Stimulated activated CD4-positive, alpha-beta T cell treated with anti-CD3 and anti-CD28 coated beads, Interleukin-1b, Interleukin-23, amount 100 ng/mL, for 4 hours (primary cell): Measurements from ENCODE around the gene MAPT.

Experiments
- DNase-seq, 2 donors: peaks; one replicate each; pipeline ENCODE4 v3.0.0-alpha.2; 2020; ENCODE audit warnings: low read depth in 2 of 2

Gene MAPT

DNA sequence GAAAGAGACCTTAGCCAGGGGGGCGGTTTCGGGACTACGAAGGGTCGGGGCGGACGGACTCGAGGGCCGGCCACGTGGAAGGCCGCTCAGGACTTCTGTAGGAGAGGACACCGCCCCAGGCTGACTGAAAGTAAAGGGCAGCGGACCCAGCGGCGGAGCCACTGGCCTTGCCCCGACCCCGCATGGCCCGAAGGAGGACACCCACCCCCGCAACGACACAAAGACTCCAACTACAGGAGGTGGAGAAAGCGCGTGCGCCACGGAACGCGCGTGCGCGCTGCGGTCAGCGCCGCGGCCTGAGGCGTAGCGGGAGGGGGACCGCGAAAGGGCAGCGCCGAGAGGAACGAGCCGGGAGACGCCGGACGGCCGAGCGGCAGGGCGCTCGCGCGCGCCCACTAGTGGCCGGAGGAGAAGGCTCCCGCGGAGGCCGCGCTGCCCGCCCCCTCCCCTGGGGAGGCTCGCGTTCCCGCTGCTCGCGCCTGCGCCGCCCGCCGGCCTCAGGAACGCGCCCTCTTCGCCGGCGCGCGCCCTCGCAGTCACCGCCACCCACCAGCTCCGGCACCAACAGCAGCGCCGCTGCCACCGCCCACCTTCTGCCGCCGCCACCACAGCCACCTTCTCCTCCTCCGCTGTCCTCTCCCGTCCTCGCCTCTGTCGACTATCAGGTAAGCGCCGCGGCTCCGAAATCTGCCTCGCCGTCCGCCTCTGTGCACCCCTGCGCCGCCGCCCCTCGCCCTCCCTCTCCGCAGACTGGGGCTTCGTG is at the start of gene MAPT:
Gene MAPT, plus strand, starts transcription at position 533 of the 763 bp plus-strand sequence. CDS start 67,784 bp downstream, outside the sequence.
- peak; percentile 69 to 78 for DNase-seq

DNA sequence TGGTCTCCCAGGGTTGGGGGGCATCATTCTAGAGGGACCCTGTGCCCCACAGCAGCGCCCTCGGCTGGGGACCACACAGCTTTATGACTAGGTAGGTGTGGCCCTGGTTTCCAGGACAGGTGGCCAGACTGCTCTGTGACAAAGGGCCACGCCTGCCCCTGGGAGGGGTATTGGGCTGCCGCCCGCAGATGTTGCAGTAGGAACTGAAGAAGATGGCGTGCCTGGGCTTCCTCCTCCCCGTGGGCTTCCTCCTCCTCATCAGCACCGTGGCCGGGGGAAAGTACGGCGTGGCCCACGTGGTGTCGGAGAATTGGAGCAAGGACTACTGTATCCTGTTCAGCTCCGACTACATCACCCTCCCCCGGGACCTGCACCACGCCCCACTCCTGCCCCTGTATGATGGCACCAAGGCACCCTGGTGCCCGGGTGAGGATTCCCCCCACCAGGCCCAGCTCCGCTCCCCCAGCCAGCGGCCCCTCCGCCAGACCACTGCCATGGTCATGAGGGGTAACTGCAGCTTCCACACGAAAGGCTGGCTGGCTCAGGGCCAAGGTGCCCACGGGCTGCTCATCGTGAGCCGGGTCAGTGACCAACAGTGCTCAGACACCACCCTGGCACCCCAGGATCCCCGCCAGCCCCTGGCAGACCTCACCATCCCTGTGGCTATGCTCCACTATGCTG is 49.5 kb upstream of the MAPT start, which contains the start of gene SPPL2C:
Gene SPPL2C, plus strand, starts transcription at position 187 of the 681 bp plus-strand sequence. Its CDS starts 26 bp downstream, at position 213.
- DNase-seq, result no peak

DNA sequence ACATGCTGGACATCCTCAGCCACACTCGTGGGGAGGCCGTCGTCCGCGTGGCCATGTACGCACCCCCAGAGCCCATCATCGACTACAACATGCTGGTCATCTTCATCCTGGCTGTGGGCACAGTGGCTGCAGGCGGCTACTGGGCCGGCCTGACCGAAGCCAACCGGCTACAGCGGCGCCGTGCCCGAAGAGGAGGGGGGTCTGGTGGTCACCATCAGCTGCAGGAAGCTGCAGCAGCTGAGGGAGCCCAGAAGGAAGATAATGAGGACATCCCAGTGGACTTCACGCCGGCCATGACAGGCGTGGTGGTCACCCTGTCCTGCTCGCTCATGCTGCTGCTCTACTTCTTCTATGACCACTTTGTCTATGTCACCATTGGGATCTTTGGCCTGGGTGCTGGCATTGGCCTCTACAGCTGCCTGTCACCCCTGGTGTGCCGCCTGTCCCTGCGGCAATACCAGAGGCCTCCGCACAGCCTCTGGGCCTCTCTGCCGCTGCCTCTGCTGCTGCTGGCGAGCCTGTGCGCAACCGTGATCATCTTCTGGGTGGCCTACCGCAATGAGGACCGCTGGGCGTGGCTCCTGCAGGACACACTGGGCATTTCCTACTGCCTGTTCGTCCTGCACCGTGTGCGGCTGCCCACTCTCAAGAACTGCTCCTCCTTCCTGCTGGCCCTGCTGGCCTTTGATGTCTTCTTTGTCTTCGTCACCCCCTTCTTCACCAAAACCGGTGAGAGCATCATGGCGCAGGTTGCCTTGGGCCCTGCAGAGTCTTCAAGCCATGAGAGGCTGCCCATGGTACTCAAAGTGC is 48.8 kb upstream of the MAPT start:
- DNase-seq, result no peak

DNA sequence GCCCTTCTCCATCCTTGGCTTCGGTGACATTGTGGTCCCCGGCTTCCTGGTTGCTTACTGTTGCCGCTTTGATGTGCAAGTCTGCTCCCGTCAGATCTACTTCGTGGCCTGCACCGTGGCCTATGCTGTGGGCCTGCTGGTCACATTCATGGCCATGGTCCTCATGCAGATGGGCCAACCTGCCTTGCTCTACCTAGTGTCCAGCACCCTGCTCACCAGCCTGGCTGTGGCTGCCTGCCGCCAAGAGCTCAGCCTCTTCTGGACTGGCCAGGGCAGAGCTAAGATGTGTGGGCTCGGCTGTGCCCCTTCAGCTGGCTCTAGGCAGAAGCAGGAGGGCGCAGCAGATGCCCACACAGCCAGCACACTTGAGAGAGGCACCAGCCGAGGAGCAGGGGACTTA is 48.1 kb upstream of the MAPT start:
- no peak for DNase-seq

DNA sequence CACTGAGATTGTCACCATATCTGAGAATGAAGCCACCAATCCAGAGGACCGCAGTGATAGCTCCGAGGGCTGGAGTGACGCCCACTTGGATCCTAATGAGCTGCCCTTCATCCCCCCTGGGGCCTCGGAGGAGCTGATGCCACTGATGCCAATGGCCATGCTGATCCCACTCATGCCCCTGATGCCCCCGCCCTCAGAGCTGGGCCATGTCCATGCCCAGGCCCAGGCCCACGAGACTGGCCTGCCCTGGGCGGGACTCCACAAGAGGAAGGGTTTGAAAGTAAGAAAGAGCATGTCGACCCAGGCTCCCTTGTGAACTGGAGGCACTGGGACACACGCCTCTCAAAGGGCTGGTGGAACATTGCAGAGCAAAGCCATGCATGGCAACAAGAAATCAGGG is 47.7 kb upstream of the MAPT start:
- DNase-seq, result no peak

DNA sequence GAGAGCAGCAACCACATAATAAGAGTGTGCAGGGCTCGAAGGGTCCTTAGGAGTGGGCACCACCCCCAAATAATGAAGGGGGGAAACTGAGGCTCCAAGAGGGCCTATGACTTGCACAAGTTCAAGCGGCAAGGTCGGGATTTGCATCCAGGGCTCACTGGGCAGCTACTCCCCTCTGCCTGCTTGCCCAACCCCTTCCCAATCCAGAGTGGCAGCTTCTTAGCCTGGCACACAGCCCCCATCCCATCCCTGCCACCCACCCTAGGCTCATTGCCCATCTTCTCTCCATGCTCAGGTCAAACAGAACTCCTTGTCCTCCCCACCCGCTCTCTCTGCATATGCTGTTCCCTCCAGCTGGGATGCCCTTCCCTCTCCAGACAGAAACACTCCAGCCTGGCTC is 47.3 kb upstream of the MAPT start:
- no peak for DNase-seq

DNA sequence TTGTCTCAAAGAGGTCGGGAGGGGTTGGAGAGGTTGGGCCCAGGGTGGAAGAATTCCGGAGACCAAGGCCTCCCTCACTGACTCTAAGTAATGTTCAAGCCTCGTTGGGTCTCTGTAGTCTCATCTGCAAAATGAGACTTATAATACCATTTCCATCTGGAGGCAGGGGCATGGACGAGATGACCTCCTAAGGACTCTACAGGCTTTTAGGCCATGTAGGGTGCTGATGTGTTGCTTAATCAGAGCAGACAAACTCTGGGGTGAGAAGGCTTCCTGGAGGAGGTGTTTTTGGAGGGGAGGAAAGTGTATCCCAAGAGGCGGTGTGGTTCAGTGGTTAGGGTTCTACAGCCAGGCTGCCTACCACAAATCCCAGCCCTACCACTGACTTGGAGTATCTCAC is 46.6 kb upstream of the MAPT start:
- no peak for DNase-seq

DNA sequence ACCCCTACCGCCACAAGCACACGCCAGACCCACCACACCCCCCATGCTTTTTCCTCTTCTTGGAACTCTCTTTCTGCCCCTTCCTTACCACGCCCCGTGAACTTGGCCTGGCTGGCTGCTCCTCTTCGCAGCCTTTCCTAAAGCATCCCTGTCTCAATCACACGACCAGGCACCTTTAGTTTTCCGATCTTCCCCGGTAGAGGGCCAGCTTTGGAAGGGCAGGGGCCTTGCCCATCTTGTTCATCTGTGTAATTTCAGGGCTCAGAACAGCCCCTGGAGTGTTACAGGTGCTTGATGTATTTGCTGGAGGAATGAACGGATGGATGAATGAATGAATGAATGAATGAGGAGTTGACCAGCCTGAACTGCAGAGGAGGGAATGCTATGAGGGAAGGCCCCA is 45.9 kb upstream of the MAPT start:
- no peak for DNase-seq

DNA sequence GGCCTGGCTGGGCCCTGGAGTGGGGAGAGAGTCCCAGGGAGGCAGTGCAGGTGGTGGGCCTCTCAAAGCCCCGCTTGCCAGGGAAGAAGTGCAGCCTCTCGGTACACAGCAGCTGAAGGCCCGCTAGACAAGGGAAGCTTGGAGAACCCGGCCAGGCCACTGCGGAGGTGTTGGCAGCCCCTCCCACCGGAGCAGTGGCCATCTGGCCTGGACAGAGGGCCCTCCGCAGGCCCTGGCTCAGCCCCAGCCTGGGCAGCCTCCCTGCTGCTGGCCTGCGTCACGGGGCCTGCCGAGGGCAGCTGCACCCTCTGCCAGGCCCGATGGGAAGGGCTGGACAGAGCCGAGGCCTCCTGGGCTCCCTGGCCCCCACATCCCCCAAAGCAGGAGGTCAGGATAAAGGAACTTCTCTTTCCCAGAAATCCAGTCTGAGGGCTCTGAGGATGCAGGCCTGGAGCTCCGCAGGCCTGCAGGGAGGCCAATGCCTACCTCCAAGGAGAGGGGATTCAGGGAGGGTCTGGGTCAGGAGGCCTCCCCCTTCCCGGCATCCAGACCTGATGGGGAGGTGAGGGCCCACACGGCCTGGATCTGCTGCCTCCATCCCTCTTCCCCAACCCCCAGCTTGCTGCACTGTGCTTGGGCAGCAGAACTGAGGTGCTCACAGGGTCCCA is 45.4 kb upstream of the MAPT start:
- DNase-seq, result no peak

DNA sequence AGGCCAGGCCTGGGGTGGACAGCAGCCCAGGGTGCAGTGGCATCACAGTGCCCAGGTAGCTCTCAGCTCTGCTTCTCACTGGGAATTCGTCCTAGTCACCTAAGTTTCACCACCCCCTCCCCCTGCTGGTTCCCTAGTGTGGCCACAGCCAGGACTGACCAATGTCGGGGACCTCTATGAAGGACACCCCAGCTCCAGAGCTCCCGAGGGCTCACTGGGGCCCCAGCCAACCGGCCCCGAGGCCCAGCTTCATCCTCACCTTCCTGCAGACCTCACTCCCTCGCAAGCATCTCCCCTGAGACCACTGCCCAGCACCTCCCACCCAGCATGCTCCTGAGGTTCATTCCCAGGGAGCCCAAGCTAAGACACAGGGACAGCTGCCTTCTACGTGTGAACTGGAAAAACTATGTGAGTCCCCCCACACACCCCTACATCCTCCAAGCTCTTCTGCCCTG is 44.8 kb upstream of the MAPT start:
- no peak for DNase-seq

DNA sequence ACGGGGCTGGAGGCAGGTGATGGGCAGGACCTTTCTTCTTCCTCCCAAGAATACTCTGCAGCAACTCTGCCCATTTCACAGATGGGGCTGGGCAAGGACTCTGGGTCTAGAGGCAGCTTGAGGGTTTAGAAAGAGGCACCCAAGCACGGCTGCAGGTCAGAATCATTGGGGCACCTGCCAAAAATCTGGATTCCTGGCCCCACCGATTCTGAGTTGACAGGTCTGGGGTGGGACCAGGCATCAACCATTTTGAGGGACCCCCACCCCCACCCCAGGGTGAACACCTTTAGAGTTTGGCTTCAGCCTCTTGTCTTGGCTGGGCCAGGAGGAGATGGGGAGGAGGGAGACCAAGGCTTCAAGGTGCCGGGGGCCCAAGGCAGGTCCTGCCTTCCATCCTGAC is 44.3 kb upstream of the MAPT start:
- no peak for DNase-seq

DNA sequence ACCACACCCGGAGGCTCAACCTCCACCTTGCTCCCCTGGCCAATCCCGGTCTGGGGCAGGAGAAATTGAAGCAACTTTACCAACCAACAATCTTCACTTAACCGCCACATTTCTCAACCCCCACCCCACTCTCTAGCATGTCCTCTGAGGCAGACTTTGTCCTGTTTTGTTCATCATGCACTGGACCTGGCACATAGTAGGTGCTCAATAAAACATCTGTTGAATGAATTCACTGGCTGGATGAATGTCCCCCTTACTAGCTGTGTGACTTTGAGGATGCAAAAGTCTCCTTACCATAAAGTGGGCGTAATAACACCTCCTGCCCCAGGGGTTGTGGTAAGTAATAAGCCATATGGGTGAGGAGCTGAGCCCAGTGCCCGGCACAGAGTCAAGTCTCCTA is 43.9 kb upstream of the MAPT start:
- DNase-seq, result no peak

DNA sequence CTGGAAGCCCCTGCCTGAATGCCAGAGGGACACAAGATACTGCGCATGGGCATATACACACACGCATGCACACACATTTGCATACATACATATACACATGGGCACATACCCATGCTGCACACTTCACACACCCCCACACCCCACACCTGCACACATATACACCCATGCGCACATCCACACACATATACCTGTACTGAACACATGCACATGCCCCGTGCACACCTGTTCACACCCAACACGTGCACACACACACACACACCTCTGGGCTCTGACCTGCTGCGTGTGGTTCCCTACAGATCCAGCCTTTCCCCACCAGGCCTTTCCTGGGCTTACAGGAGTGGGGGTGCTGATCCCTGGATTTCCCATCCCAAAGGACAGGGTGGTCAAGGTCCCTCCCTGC is 43.3 kb upstream of the MAPT start:
- DNase-seq, result no peak

DNA sequence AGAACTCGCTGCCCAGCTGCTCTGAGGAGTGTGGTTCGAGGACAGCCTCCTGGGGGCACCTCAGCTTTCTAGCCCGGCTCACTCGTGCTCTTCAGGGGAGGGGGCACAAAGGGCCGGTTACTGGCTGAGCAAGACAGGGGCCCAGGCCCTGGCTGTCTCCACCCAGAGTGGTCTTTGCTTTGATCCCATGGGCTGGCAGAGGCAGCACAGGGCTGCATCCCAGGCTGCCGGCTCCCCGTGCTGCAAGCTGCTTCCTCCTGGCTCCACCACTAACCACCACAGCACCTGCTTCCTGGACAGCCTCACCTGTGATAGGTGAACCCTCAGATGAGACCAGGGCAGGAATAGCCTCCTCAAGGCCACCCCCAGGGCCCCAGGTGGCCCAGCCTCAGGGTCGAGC is 42.9 kb upstream of the MAPT start:
- DNase-seq, result no peak

DNA sequence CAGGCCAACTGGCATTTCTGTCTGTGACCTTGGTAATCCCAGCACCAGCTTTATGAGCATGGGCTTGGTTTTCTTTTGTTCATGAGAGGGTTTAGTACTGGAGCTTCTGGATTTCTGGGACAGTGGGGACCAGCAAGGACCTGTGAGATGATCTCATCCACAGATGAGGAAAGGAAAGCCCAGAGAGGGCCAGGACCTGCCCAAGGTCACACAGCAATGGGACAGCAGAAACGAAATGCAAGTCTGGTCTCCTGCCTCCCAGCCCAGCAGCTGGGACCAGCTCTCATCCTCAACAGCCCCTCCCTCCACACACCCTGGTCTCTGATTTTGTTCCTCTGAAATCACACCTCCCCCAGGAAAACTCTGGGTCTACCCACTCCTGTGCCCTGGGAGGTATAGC is 42.5 kb upstream of the MAPT start:
- no peak for DNase-seq

DNA sequence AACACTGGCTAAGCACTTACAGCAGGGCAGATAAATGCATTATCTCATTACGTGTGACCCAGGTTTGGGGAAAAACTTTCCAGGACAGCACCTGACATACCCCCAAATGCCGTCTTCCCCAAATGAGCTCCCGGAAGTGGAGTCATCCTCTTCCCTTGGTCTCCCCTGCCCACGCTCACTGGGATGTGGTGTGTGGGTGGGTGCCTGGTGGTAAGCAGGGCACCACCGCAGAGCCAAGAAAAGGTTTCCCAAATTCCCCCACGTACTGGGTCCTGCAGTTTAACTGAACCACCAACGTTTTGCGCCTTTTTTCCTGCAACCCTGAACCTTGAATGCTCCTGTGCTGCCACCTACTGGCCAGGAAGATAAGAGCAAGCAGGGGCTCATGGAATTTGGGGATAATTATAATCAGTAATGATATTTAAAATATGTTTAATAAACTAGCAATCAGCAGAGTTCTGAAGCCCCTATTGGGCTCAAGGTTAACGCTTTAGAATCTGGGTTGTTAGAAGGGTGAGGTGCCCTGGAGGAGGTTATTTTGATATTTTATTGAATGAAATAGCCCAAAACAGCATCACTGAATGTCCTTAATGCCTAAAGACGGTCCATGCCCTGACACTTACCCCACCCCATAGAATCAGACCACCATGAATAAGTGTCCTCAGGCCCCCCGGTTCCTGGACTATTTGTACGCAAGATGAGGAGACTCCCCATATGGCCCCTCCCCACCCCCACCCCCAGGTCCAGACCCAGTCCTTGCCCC is 41.6 kb upstream of the MAPT start:
- DNase-seq, result peak; percentile 49 to 55

DNA sequence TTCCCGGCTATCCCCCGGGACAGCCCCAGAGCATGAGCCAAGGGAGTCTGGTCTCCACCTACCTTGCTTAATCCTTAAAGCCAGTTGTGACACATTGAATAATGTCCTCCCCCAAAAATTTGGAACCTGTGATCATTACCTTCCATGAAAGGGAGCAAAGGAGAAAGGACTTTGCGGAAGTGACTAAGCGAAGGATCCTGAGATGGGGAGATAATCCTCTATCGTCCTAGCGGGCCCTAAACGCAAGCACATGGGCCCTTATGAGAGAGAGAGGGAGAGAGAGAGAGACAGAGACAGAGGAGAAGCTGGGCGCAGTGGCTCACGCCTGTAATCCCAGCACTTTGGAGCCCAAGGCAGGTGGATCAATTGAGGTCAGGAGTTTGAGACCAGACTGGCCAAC is 40.1 kb upstream of the MAPT start:
- no peak for DNase-seq

DNA sequence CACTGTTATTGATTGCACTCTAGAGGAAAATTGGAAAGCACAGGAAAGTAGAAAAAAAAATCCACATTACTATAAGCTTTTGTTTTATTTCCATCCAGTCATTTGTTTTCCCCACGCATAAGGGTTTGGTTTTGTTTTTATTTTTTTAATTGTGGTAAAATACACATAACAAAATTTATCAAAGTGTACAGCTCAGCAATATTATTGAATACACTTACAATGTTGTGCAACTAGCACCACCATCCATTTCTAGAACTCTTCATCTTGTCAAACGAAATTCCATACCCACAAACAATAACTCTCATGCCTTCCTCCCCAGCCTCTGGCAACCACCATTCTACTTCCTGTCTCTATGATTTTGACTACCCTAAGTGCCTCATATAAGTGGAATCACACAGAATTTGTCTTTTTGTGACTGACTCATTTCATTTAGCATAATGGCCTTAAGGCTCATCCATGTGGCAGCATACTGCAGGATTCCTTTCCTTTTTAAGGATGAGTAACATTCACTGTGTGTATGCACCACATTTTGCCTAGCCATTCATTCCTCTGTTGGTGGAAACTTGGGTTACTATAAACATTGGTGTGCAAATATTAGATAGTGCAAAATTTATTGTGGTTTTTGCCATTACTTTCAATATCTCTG is 38.5 kb upstream of the MAPT start:
- no peak for DNase-seq

DNA sequence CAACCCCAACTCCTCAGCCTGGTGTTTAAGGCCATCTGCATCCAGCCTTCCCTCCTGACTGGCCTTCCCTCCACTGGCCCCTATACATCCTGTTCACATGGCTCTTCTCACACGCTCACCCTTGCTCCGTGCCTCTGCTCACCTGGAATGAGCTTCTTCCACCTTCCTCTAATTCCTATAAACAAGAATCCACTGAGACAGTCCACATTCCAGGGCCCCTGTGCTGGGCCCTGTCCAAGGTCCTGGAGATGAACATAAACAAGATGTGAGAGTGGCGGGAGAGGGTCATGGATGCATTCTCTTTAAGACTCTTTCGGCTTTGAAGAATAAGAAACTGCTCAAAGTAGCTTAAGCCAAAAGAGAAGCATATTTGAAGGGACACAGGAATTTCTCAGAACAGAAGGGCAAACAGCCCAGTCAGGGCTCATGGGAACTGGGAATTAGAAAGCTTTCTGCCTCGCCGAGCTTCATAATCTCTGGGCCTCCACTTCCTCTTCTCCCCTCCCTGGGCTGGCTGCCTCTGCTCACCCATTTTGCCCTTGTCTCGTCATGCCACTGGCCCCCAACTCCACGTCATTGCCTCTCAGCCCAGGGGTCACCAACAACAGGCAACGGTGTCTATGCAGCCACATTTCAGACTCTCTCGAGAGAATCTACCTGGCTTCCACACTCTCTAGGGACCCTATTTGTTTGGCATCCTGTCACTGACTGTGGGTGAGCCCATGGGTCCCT is 36.2 kb upstream of the MAPT start:
- DNase-seq, result no peak

DNA sequence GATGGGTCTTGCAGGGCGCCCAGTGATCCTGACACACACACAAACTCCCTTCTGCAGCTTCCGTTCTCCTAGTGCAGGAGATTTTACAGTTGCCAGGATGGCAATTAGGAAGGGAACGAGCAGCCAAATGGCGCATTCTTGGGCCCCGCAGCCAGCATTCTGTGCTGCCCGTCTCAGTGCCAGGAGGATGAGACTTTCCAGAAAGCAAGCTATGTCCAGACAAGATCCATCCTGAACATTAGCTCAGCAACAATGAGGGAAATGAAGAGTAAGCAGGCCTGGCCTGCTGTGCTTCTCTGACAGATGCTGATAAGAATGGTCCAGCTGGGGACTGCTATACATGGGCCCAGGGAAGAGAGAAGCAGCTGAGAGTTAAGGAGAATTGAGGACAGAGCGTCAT is 33.2 kb upstream of the MAPT start:
- DNase-seq, result no peak
